ENCODE results near the gene DDX47.

Gene DDX47

GRCh38 chr12:12877153-12877768, 64.1 kb downstream of the DDX47 start:
- no peak for FAIRE-seq

- no peak for FAIRE-seq
Observed at GRCh38 chr12:12877781-12878455, 64.8 kb downstream of the DDX47 start.
